ENCODE measurements around the gene TTLL11. TPM values are rescaled to one million over a fixed set of nuclear protein-coding genes. Genes with fewer than 3 reads are reported as not detected.

TTLL11 gene
- total and polyA plus RNA-seq, 2 of the 8 experiments (the other 6 are each of a cell fraction or from before 2014, with no cell fraction given), result 0.56 to 0.80 TPM

DNA sequence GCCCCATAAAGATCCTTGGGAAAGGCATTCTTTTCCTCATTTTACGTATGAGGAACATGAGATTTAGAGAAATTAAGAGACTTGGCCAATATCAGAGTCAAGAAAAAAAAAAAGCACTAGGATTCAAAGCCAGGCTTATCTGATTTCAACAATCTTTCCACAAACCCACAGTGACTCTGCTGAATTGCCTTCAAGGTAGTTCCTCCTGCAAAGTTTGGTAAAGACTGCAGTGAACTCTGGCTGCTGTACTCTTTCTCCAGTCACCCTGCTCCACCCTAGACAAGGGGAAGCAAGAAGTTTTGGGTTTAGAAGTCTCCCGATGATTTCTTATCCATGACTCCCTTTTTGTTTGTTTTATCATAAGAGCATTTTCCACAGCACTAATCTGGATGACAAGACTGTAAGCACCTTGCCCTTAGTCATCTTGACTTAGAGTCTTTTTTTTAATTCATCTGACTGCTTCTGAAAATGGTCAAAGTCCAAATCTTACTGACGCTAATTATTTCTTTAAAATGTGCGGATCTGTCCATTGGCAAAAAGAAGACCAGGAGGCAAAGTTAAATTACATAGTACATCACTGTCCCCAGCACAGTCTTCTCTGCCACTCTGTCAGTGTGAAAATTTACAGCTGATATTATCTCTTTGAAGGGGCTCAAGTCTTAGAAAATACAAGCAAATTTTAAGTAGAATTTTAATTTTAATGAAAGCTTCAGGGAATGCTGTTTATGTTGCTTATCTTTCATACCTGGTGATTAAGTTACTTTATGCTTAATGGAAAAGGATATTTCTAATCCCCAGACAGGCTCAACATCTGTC is 180.1 kb downstream of the TTLL11 start:
- H4K8ac ChIP-seq (ENCODE audit: extremely low read depth, insufficient read depth, low read length), result no peak overlapping the region
- H3K27me3 ChIP-seq (replicated peaks in 1 of 4; ENCODE audit: control insufficient read depth in 3 of 4, extremely low read depth in 1 of 4, insufficient read depth in 3 of 4, low read length in 3 of 4), result no peaks in the 10 kb centered on the region
- H4K91ac ChIP-seq (replicated peaks; ENCODE audit: insufficient read length, low read length), result no peak overlapping the region
- FAIRE-seq, result no peak
- H3K79me2 ChIP-seq (ENCODE audit: control insufficient read depth in 1 of 2, insufficient read depth in 2 of 2, low read length in 2 of 2), result no peaks in the 10 kb centered on the region
- DNase-seq (ENCODE audit: low read depth in 1 of 2, low spot score in 2 of 2), result no peak
- no peak overlapping the region for H2BK12ac ChIP-seq (ENCODE audit: low read depth, low read length)
- no peak overlapping the region for H2AFZ ChIP-seq (ENCODE audit: low read length)
- H3K9me3 ChIP-seq (ENCODE audit: insufficient read depth in 2 of 2, low read depth in 1 of 2, low read length in 1 of 2), result no peaks in the 10 kb centered on the region
- WGBS, 2 experiments (ENCODE audit: extremely low coverage in 1 of 2, insufficient coverage in 1 of 2, insufficient read length in 1 of 2, insufficient replicate concordance in 2 of 2, low coverage in 1 of 2, low lambda C conversion rate in 2 of 2, missing lambda C conversion rate in 1 of 2), result 91% methylated on average over 4 of the region's 4 CpGs; no CpG with 5 or more reads in 1 of the 2 experiments
- H3K4me1 ChIP-seq (replicated peaks in 1 of 4; ENCODE audit: control insufficient read depth in 3 of 4, insufficient read depth in 4 of 4, low read length in 3 of 4), result no peaks in the 10 kb centered on the region; a peak in 1 of 7 replicates
- no peak overlapping the region for H2BK120ac ChIP-seq (replicated peaks; ENCODE audit: low read depth, low read length)
- no peaks in the 10 kb centered on the region for H3K23me2 ChIP-seq (ENCODE audit: low read depth, low read length)
- no peaks in the 10 kb centered on the region for H3K79me1 ChIP-seq (ENCODE audit: low read depth, low read length)
- no peak overlapping the region for H3K4ac ChIP-seq (replicated peaks; ENCODE audit: insufficient read length, low read depth, low read length)
- no peak overlapping the region for H3K27ac ChIP-seq (ENCODE audit: low read depth, low read length)
- H2BK20ac ChIP-seq (ENCODE audit: low read length), result no peak overlapping the region
- H2BK15ac ChIP-seq (ENCODE audit: low read length), result no peak overlapping the region
- no peaks in the 10 kb centered on the region for H3K36me3 ChIP-seq (ENCODE audit: control insufficient read depth in 2 of 4, insufficient read depth in 4 of 4, low read length in 3 of 4)
- no peak overlapping the region for H3K23ac ChIP-seq (ENCODE audit: insufficient read length)
- H3K4me2 ChIP-seq (ENCODE audit: insufficient read depth in 1 of 2, low read depth in 2 of 2, low read length in 2 of 2), result no peak overlapping the region
- CTCF ChIA-PET (ENCODE audit: partially characterized antibody), result interaction anchor here (0.7 kb wide), 1 partner anchor 129 kb away, joined by 3 read pairs; no protein-coding TSS in a partner anchor
- H3K4me3 ChIP-seq (ENCODE audit: extremely low read depth in 1 of 4, insufficient read depth in 2 of 4, low read depth in 3 of 4, low read length in 4 of 4), result no peak overlapping the region
- H3K14ac ChIP-seq (ENCODE audit: insufficient read length), result no peak overlapping the region
- H4K20me1 ChIP-seq (replicated peaks in 1 of 2; ENCODE audit: control insufficient read depth in 1 of 2, insufficient read depth in 2 of 2, low read length in 2 of 2), result no peaks in the 10 kb centered on the region
- H3K18ac ChIP-seq (ENCODE audit: extremely low read depth, low read length), result no peak overlapping the region
- H4K5ac ChIP-seq (ENCODE audit: insufficient read length, low read depth, low read length), result no peak overlapping the region
- no peak overlapping the region for H3K9ac ChIP-seq (replicated peaks in 1 of 4; ENCODE audit: extremely low read depth in 1 of 4, low read depth in 3 of 4, low read length in 3 of 4)
- POLR2A ChIA-PET (ENCODE audit: partially characterized antibody), result no interaction called here
- no peak overlapping the region for H3K56ac ChIP-seq (replicated peaks; ENCODE audit: insufficient read length, low read depth, low read length)
- no peak overlapping the region for H2AK5ac ChIP-seq (ENCODE audit: low read depth, low read length)
- no peak overlapping the region for H2BK5ac ChIP-seq (ENCODE audit: low read depth, low read length)

Measured in H1 (cell line).